ENCODE data around the gene PDYN. TPM values are rescaled to one million over a fixed set of nuclear protein-coding genes. Genes with fewer than 3 reads are reported as not detected.

PDYN gene
- total RNA-seq, 1 experiment from 2014 or later, result not detected

GRCh38 chr20:1994627-1995026 is 769 bp upstream of the PDYN start:
- POLR2A ChIA-PET (ENCODE audit: low non-redundant PET), result no interaction called here
- H3K9me3 ChIP-seq (ENCODE audit: low read depth, low read length, poor library complexity, severe bottlenecking), result no peaks in the 10 kb centered on the region
- H3K4me1 ChIP-seq (ENCODE audit: insufficient read depth, low read length, poor library complexity, severe bottlenecking), result no peaks in the 10 kb centered on the region
- intact Hi-C loops (cut with micrococcal nuclease; ENCODE audit: unreplicated experiment), result no loop called here
- H3K27me3 ChIP-seq (replicated peaks; ENCODE audit: insufficient read depth, low read depth, low read length, poor library complexity), result peaks cover 54% of the 10 kb centered on the region
- no peak overlapping the region for H3K27ac ChIP-seq (ENCODE audit: low read depth, low read length, poor library complexity, severe bottlenecking)
- H3K36me3 ChIP-seq (ENCODE audit: insufficient read depth, low read length, poor library complexity, severe bottlenecking), result no peaks in the 10 kb centered on the region
- no TSS peak for BruUV-seq (replicated peaks)
- DNase-seq (ENCODE audit: low spot score), result no peak
- CTCF ChIA-PET, result no interaction called here
- TF ChIP-seq, protein P1, sequence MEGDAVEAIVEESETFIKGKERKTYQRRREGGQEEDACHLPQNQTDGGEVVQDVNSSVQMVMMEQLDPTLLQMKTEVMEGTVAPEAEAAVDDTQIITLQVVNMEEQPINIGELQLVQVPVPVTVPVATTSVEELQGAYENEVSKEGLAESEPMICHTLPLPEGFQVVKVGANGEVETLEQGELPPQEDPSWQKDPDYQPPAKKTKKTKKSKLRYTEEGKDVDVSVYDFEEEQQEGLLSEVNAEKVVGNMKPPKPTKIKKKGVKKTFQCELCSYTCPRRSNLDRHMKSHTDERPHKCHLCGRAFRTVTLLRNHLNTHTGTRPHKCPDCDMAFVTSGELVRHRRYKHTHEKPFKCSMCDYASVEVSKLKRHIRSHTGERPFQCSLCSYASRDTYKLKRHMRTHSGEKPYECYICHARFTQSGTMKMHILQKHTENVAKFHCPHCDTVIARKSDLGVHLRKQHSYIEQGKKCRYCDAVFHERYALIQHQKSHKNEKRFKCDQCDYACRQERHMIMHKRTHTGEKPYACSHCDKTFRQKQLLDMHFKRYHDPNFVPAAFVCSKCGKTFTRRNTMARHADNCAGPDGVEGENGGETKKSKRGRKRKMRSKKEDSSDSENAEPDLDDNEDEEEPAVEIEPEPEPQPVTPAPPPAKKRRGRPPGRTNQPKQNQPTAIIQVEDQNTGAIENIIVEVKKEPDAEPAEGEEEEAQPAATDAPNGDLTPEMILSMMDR (conservative IDR thresholded peaks at IDR 0.05; ENCODE audit: low read depth, low read length), result no peak
- no peak for TF ChIP-seq EZH2 (IDR thresholded peaks at IDR 0.05; ENCODE audit: borderline replicate concordance, low read depth, low read length, poor library complexity, severe bottlenecking)
- no peak overlapping the region for H3K4me3 ChIP-seq (ENCODE audit: low read depth, low read length, poor library complexity, severe bottlenecking)

DNA sequence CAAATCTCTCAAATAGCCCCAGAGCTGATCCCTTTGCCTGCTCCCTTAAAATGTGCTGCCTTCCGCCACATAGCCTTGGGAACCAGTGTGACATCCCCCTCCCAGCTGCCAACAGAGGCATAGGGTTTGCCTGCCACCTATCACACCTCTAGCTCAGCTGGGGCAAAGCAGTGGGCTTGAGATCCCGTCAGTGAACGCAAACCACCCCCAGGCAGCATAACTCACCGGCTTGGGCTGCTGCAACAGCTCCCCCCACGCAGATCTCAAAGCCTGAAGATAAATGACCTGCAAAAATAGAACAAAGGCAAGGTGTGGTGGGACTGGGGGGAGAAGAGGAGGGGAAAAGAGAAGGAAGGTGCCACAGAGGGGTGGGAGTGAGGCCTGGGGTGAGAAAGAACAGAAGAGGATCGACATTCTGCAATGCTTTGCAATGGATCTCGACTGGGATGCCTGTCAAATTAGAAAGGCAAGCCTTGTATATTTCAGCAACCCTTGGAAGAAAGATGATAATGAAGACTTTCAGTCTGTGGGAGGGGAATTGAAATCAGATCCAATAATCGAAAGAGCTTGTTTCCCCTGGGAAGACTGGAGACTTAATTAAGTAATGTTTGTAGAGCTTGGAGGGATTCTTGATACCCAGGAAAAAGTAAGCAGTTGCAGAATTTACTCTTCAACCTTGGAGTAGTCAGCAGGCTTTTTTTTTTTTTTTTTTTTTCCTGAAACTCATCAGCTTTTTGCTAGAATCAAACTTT is 1.3 kb downstream of the PDYN start:
- TF ChIP-seq EZH2 (IDR thresholded peaks at IDR 0.05; ENCODE audit: borderline replicate concordance, low read depth, low read length, poor library complexity, severe bottlenecking), result no peak
- TF ChIP-seq, protein P1 (conservative IDR thresholded peaks at IDR 0.05; ENCODE audit: low read depth, low read length), result no peak
- BruUV-seq (replicated peaks), result no TSS peak
- Histone ChIP-seq H3K27ac (ENCODE audit: low read depth, low read length, poor library complexity, severe bottlenecking) (no peak overlapping the region), H3K4me1 (ENCODE audit: insufficient read depth, low read length, poor library complexity, severe bottlenecking) (no peaks in the 10 kb centered on the region), H3K9me3 (ENCODE audit: low read depth, low read length, poor library complexity, severe bottlenecking) (no peaks in the 10 kb centered on the region), H3K36me3 (ENCODE audit: insufficient read depth, low read length, poor library complexity, severe bottlenecking) (no peaks in the 10 kb centered on the region), H3K4me3 (ENCODE audit: low read depth, low read length, poor library complexity, severe bottlenecking) (no peak overlapping the region), H3K27me3 (replicated peaks; ENCODE audit: insufficient read depth, low read depth, low read length, poor library complexity) (peaks cover 50% of the 10 kb centered on the region)
- CTCF ChIA-PET, result interaction anchor here (0.7 kb wide), 1 partner anchor 340 kb away, joined by 9 read pairs; no protein-coding TSS in a partner anchor
- intact Hi-C loops (cut with micrococcal nuclease; ENCODE audit: unreplicated experiment), result no loop called here
- POLR2A ChIA-PET (ENCODE audit: low non-redundant PET), result no interaction called here
- no peak for DNase-seq (ENCODE audit: low spot score)

DNA sequence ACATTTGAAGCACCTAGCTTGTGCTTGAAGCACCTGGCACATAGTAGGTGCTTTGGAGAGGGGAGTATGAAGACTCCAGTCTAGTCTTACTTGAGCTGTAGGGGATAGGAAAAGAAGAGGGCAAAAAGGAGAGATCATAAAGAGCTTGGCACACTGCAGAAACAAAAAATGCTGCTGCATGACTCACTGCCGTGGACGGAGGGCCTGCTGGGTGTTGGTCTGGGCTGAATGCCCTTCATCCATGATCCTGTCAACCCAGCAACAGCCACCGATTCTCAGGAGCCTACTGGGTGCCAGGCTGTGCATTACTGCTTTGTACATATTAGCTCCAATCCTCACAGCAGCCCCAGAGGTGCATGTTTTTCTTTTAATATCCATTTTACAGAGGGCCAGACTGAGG is 6.0 kb downstream of the PDYN start:
- Histone ChIP-seq H3K4me1 (ENCODE audit: insufficient read depth, low read length, poor library complexity, severe bottlenecking) (no peaks in the 10 kb centered on the region), H3K4me3 (ENCODE audit: low read depth, low read length, poor library complexity, severe bottlenecking) (no peak overlapping the region), H3K9me3 (ENCODE audit: low read depth, low read length, poor library complexity, severe bottlenecking) (no peaks in the 10 kb centered on the region), H3K27ac (ENCODE audit: low read depth, low read length, poor library complexity, severe bottlenecking) (no peak overlapping the region), H3K36me3 (ENCODE audit: insufficient read depth, low read length, poor library complexity, severe bottlenecking) (no peaks in the 10 kb centered on the region), H3K27me3 (replicated peaks; ENCODE audit: insufficient read depth, low read depth, low read length, poor library complexity) (peaks cover 20% of the 10 kb centered on the region)
- intact Hi-C loops (cut with micrococcal nuclease; ENCODE audit: unreplicated experiment), result no loop called here
- ChIA-PET CTCF (no interaction called here), POLR2A (ENCODE audit: low non-redundant PET) (no interaction called here)
- BruUV-seq (replicated peaks), result no TSS peak
- DNase-seq (ENCODE audit: low spot score), result no peak
- TF ChIP-seq, protein P1 (conservative IDR thresholded peaks at IDR 0.05; ENCODE audit: low read depth, low read length), result no peak
- TF ChIP-seq EZH2 (IDR thresholded peaks at IDR 0.05; ENCODE audit: borderline replicate concordance, low read depth, low read length, poor library complexity, severe bottlenecking), result no peak
